LoVo (cell line): ENCODE results near the gene IL12B.
"Not testable (repeated sequence)": the region's sequence is repeated elsewhere in the genome, so short reads cannot be mapped to it uniquely, and the experiment has no call there.

ENCODE experiments used
- DNase-seq: peaks from one replicate; pipeline ENCODE4 v3.0.0-alpha.2; 2016; ENCODE audit warnings: low spot score

Gene IL12B

DNA sequence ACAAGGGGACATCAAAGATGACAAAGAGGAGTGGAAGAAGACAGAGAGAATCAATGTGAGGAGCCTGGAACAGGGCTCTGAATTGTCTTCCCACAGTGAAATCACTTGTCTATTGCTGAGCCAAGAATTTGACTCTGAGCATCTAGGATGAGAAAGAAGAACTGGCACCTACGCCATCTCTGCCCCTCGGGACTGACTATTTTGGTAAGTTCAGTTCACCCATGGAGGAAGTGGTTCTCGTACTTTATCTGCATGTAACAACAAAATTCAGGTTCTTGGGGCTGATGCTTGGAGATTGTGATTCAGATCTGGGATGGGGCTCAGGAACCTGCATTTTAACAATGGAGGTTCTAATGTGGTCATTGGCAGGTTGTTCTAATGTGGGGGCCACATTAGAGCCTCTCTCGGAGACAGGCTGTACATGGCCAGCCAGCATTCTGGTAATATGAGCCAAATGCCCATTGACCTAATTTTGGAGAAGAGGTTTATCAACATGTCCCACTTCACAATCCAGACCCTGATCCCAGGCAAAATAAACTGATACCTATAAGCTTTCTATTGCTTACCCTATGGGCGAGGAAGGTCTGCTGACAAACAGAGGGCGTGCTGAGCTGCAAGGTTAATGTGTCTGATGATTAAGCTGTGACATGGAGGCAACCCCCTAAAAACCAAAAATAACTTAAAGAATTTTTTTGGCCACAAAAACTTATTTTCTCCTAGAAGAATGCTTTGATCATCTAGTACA, 2.7 kb upstream of the IL12B start:
- DNase-seq: no peak

DNA sequence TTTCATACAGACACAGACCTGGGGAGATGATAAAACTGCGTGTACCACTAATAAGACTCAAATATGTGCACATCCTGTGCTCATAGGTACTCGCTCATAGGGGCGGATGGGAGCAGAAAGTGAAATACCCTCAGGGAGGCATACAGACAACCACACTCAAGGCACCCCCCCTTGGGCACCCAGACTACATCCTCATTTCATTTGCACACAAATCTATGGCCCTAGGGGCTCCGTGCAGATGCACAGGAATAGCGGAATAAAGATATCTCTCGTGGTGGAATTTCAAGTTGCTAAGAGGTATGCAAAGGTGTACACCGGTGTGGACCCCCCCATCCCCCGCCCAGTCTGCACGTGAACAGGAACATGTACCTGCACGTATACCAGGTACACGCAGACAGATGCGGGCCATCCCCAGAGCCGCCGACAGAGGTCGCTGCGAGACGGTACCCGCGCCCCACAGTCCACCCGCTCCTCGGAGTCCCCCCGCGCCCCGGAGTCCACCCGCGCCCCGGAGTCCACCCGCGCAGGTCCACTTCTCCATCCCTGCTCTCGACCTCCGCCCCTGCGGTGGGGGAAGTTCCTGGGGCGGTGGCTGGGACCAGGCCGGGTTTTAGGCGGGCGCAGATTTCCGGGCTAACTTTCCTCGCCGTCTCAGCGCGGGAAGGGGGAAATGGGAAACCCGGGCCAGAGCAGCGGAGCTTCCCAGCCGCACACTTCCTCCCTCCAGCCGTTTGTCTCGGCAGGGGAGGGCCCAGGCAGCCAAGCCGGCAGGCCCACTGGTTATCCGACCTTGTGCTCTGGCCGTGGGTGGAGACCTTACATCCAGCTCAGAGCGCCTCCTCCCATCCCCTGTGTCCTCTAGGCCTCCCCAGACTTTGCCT, 1.0 kb upstream of the IL12B start:
- DNase-seq: peak; percentile 33

GRCh38 chr5:159324986-159325385, 5.3 kb downstream of the IL12B start:
- DNase-seq: no peak

GRCh38 chr5:159324102-159324755, 6.1 kb downstream of the IL12B start:
- DNase-seq: no peak

- no peak for DNase-seq
Observed at GRCh38 chr5:159322180-159322579, 8.1 kb downstream of the IL12B start.

DNA sequence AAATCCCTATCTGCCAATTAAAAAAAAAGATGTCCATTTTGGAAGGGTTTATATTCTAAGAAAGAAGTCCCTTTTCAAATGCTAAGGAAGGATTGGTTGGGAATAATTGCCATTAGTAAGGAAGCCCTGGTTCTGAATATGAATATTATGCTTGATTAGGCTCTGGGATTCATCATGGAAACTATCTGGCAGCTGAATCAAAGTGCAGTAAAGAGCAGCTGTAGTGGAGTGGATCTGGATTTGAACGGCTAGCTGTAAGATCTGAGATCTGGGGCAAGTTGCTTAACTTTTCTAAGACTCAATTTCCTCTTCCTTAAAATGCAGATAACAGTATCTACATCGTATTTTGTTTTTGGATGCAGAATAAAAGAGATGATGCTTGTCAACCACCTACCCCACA, 10.5 kb downstream of the IL12B start:
- no peak for DNase-seq

- DNase-seq: no peak
Observed at GRCh38 chr5:159319363-159319762, 10.9 kb downstream of the IL12B start.

GRCh38 chr5:159318448-159318847, 11.8 kb downstream of the IL12B start:
- DNase-seq: no peak

DNA sequence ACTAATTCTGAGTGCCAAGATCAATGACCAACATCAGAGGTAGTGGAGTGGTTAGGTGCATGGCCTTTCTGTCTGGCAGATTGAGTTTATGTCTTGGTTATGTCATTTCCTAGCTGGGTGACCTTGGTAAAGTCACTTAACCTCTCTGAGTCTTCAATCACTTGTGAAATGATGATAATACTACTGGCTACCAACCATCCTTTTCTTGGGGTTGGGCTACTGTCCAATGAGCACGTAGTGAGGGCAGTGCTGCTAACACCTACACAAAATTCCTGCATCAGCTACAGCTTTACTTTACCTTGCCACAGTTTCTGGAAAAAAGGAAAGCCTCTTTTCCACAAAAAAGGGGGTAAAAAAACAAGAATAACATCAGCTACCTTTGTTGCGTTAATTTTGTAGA, 12.4 kb downstream of the IL12B start:
- DNase-seq: no peak

DNA sequence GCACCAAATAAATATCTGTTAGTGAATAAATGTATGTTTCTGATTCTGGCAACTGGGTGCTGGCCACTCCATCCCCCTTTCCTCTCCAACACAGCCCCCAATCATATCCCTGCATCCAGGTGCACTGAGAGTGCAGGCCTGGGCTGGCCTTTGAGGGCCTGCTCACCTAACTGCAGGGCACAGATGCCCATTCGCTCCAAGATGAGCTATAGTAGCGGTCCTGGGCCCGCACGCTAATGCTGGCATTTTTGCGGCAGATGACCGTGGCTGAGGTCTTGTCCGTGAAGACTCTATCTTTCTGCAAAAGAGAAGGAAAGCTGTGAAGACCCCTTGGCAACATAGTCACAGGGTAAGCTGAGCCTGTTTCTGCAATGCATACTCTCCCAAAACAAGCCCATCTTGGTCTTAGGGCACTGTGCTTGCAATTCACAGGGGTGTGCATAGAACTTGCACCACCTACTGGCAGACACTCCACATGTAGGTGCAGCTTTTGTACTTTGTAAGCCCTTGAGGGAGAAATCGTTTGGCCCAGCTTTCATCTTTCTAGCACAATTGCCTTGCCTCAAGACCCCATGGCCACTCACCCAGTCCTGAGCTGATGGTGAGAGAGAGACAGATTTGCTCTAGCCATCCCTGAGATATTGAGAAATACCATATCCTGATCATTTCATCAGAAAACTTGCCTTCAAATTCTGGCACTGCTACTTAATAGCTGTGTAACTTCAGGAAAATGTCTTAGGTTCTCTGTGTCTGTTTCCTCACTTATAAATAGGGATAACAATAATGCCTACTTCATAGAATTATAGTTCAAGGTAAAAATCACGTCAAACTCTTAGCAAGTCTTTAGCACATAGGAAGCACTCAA, 13.5 kb downstream of the IL12B start:
- DNase-seq: peak; percentile 59

GRCh38 chr5:159313197-159313596, 17.1 kb downstream of the IL12B start:
- DNase-seq: no peak

GRCh38 chr5:159311063-159311462, 19.2 kb downstream of the IL12B start:
- DNase-seq: no peak

DNA sequence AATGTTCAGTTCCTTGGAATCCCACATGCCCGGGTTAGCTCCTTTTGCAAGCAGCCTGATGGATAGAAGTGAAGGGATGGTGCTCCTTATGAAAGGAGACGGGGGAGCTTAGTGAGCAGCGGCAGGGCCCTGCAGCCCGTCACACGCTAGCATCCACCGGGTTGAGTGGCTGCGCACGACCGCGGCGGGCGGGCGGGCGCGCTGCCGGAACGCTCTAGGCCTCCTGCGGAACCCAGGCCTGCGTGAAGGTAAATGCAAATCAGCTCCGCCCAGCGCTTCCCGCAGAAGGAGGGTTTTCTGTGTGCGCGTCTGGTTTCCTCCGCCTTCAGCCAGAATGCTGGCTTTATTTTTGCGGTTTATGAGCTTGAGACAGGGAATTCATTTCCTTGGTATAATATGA, 19.8 kb downstream of the IL12B start:
- no peak for DNase-seq

GRCh38 chr5:159309689-159310433, 20.4 kb downstream of the IL12B start:
- no peak for DNase-seq

DNA sequence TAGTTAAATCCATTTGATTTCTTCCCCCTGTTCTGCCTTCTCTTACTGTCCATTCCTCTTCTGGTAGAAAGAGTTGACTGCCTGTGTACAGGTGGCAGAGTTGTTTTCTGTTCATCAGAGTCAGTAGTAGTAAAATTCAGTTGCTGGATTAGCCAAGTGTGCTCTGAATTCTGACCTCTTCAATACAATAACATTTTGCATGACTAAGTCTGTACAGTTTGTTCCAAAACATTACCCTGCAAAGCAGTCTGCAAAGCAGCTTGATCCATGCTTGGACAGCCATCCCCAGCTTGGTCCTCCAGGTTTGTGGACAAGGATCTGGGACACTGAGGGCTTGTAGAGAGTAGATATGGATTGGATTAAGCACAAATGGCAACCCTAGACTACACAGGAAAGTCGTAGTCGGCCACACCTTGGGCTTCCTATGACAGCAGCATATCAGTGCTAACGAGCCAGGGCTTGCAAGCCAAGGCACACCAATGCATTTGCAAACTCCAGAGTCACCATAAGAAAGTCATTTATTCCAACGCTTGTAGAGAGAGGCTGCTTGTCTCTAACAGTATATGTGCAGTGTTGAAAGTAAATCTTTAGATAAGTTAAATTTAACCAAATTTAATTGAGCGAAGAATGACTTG, 25.2 kb downstream of the IL12B start:
- DNase-seq: no peak

DNA sequence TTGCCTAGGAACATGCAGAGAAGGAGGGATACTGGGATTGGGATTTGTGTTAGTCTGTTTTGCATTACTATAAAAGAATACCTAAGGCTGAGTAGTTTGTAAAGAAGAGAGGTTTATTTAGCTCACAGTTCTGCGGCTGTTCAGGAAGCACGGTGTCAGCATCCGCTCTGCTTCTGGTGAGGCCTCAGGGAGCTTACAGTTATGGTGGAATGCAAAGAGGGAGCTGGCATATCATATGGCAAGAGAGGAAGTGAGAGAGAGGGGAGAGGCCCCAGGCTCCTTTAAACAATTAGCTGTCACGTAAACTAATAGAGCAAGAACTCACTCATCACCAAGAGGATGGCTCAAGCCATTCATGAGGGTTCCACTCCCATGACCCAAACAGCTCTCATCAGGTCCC, 27.0 kb downstream of the IL12B start:
- DNase-seq: no peak

GRCh38 chr5:159301929-159302860, 28.1 kb downstream of the IL12B start:
- peak; percentile 22 for DNase-seq

GRCh38 chr5:159301466-159301865, 28.8 kb downstream of the IL12B start:
- no peak for DNase-seq

DNA sequence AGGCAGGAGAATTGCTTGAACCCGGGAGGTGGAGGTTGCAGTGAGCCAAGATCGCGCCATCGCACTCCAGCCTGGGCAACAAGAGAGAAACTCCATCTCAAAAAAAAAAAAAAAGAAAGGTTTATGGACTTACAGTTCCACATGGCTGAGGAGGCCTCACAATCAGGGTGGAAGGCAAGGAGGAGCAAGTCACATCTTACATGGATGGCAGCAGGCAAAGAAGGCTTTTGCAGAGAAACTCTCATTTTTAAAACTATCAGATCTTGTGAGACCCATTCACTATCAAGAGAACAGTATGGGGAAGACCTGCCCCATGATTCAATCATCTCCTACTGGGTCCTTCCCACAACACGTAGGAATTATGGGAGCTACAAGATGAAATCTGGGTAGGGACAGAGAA, 33.0 kb downstream of the IL12B start:
- not testable (repeated sequence) for DNase-seq

DNA sequence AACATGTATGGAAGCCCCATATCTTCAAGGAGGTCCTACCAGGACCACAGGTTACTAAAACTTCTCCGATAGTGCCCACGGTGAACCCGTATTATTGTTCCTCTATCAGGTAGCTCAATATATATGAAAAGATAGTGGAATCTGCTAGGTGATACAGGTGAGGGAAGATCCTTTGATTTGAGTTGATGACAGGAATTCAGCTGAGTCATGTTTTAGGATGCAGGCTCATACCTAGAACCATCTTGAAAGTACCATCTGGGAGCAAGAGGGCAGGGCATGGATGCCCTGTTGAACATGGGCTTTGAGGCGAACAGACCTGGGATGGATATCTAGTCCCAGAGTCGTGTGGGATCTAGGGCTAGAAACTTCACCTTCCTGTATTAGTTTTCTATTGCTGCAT, 35.4 kb downstream of the IL12B start:
- no peak for DNase-seq
